ENCODE data around the gene PRSS50.

Gene PRSS50

DNA sequence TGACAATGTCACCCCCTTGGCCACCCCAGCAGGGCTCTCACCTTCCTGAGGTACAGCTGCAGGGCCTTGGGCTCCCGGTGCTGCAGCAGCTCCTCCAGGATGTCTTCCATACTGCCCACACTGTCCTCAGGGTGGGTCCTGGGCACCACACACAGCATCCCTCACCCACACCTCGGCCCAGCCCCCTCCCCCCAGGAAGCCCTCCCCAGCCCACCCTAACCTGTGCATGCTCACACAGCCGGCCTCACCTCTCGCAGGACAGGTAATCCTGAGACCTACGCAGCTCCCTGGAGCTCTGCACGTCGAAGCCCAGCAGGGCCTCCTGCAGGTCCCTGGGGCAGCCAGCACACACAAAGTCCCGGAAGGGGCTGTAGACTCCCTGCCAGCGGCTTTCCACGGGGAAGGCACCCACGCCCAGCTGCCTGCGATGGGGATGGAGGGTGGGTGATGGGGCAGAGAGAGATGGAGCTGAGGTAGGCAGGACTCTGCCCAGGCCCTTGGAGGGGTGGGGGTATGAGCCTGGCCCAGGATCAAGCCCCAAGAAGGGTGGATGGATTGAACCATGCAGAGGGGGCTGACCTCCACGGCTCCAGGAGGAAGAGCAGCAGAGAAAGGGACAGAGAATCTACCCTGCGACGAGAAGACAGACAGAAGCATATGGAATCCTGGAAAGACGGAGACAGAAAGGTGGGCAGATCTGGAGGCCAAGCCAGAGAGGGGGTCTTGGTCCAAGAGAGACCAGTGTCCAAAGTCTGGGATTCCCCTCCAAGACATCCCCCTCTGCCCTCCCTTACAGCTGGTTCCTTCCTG, 40.9 kb downstream of the PRSS50 start:
- in situ Hi-C loops (cut with MboI; ENCODE audit: low pct_unique_long_range_greater_than_20kb, low sequenced_read_pairs): no loop called here
- DNase-seq: no peak

- DNase-seq: no peak
These were observed 41.7 kb downstream of the PRSS50 start for GRCh38 chr3:46675843-46676567.

DNA sequence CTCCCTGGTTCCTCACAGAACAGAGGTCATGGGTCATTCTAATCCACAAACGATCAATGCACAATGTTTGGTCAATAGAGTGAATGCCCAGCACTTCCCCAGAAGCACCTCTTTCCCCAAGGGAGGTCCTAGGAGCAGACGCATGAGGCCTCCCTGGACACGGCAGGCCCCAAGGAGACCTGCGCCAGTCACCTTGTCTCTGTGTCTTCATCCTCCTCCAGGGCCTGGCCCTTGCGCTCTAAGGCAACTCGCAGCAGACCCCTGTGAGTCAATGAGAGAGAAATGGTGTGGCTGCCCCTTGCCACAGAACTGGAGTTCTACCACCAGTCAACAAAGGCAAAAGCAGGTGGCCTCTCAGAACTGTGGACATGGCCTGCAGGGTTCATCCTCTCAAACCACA, 42.2 kb downstream of the PRSS50 start:
- DNase-seq: no peak
- in situ Hi-C loops (cut with MboI; ENCODE audit: low pct_unique_long_range_greater_than_20kb, low sequenced_read_pairs): no loop called here

More at GRCh38 chr3:46675843-46676567, 41.7 kb downstream of the PRSS50 start:
- in situ Hi-C loops (cut with MboI; ENCODE audit: low pct_unique_long_range_greater_than_20kb, low sequenced_read_pairs): no loop called here

GRCh38 chr3:46674031-46674845, 43.4 kb downstream of the PRSS50 start:
- DNase-seq: no peak
- in situ Hi-C loops (cut with MboI; ENCODE audit: low pct_unique_long_range_greater_than_20kb, low sequenced_read_pairs): no loop called here

DNA sequence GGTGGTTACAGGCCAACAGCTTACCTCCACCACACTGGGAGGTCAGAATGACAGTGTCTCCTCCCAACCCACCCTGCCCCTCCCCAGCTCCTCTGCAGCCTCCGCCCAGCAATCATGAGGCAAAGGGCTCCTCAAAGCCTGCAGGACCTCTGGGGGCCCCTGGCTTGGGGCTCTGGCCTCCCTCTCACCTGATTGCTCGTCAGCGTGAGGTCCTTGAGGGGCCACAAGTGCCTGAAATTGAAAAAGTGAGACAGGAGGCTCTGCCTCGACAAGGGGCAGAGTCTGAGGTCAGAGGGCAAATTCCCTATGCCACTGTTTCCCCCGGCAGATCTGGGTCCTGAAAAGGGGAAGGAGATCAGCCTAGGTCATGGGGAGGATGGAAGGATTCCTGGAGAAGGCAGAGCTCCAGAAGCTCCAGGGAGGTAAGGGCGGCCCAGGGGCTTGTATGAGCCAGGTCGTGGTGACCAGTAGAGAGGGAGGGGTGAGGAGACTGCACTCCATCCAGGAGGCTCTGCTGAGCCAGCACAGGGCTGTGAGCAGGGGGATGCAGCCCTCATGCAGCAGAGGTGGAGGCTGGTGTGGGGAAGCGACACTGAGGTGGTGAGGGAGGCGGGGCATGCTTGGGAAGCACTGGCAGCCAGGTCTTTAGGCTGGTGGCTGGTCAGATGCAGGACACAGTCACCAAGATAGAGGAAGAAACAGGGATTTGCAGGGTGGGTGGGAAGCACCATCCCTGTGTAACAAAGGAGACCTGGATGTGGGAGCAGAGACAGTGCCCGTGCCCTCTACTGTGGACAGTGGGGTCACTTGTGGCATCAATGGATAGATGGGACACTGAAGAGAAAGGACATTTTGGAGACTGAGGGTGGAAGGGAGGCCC, 44.3 kb downstream of the PRSS50 start:
- DNase-seq: no peak
- in situ Hi-C loops (cut with MboI; ENCODE audit: low pct_unique_long_range_greater_than_20kb, low sequenced_read_pairs): no loop called here

- no peak for DNase-seq
These were observed 45.3 kb downstream of the PRSS50 start for GRCh38 chr3:46672349-46672695.

DNA sequence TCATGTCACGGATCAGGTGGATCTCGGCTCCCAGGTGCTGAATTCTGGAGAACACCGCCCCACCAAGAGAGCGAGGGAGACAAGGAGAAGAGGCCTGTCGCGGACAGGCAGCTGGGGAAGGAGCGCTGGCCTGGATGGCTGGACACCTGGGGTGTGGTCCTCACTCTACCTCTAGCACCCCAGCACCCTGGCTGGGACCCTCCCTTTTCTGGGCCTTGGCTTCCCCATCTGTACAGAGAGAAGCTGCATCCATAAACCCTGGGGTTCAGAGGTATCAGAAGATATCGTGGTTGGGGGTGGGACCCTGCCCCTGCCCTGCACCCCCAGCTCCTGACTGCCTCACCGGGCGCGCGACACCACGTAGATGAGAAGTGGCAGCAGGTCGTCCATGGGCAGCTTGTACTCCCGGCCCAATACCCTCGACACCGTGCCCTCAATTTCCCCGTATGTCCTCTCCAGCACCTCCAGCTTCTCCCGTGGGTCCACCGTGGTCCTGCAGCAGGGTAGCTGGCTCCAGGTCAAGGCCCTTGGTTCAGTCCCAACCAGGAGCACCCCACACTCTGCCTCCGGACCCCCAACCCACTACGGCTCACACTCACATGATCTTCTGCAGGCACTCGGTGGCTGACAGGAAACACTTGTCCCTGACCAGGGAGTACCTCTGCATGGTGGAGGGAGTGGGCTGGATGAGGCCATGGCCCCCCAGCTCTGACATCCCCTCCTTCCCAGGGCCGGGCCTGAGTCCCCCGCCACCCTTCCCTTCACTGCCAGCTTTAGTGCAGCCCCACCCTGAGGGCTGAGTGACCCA, 45.9 kb downstream of the PRSS50 start:
- in situ Hi-C loops (cut with MboI; ENCODE audit: low pct_unique_long_range_greater_than_20kb, low sequenced_read_pairs): no loop called here
- no peak for DNase-seq

More at GRCh38 chr3:46672349-46672695, 45.3 kb downstream of the PRSS50 start:
- in situ Hi-C loops (cut with MboI; ENCODE audit: low pct_unique_long_range_greater_than_20kb, low sequenced_read_pairs): no loop called here

DNA sequence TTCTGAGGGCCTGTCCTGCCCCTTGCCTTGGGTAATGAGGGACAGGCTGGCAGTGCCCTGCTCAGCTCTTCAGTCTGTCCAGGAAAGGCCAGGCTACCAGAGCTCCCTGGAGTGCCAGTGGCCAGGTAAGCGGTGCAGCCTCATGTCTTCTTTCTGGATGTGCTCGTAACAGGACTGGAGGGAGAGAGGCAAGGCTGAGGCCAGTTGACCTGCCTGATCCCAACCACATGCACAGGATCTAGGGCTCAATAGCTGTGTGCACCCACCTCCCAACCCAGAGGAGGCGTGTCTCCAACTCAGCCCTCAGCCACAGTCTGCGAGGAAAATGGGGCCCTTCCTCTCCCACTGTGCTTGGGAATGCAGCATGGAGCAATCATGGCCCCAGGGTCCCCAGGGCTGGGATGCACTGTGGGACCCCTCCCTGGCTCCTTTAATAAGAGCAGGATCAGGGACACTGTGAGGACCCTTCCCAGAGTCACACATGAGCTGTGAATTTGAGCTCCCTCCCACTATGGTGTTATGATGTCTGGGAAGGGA, 46.7 kb downstream of the PRSS50 start:
- in situ Hi-C loops (cut with MboI; ENCODE audit: low pct_unique_long_range_greater_than_20kb, low sequenced_read_pairs): no loop called here
- DNase-seq: no peak

GRCh38 chr3:46670000-46670890, 47.4 kb downstream of the PRSS50 start:
- no peak for DNase-seq
- in situ Hi-C loops (cut with MboI; ENCODE audit: low pct_unique_long_range_greater_than_20kb, low sequenced_read_pairs): no loop called here

GRCh38 chr3:46669191-46669999, 48.3 kb downstream of the PRSS50 start:
- DNase-seq: no peak
- in situ Hi-C loops (cut with MboI; ENCODE audit: low pct_unique_long_range_greater_than_20kb, low sequenced_read_pairs): no loop called here

- no peak for DNase-seq
- in situ Hi-C loops (cut with MboI; ENCODE audit: low pct_unique_long_range_greater_than_20kb, low sequenced_read_pairs): no loop called here
These were observed 49.1 kb downstream of the PRSS50 start for GRCh38 chr3:46668591-46668990.

DNA sequence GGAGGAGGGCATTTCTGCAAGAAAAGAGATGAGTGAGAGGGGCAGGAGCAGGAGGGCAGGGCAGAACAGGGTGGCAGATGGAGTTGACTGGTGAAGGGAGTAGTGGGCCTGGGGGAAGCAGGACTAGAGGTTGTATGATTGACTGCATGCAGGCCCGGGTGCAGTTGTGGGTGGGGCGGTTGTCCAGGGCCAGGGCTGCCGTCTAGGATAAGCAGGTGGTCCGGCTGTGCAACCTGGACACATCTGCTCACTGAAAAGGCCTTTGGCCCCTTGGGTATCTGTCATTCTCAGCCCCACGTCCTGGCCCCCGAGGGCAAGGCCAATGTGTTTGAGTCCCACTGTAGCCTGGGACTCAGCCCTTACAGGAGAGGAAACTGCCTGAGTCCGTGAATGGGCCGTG, 49.6 kb downstream of the PRSS50 start:
- DNase-seq: no peak
- in situ Hi-C loops (cut with MboI; ENCODE audit: low pct_unique_long_range_greater_than_20kb, low sequenced_read_pairs): no loop called here

GRCh38 chr3:46667657-46668056, 50.0 kb downstream of the PRSS50 start:
- no peak for DNase-seq
- in situ Hi-C loops (cut with MboI; ENCODE audit: low pct_unique_long_range_greater_than_20kb, low sequenced_read_pairs): no loop called here

- DNase-seq: no peak
- in situ Hi-C loops (cut with MboI; ENCODE audit: low pct_unique_long_range_greater_than_20kb, low sequenced_read_pairs): no loop called here
These were observed 50.5 kb downstream of the PRSS50 start for GRCh38 chr3:46667061-46667621.

DNA sequence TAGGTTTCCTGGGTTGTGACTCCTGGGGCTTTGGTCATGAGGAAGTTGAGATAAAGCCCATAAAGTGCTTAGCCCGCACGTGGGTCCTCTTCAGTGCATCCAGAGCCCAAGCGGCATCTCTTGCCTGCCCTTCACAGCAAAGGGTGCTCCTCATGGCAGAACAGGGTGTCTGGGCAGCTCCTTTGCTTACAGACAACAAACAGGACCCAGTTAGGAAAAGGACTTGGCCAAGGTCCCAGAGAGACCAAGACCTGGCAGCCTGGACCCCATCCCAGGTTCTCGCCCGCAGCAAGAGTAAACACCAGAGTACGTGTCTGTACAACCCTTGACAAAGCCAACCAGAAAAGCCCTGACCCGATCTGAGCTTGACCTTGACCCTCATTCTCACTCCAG, 51.2 kb downstream of the PRSS50 start:
- in situ Hi-C loops (cut with MboI; ENCODE audit: low pct_unique_long_range_greater_than_20kb, low sequenced_read_pairs): no loop called here
- no peak for DNase-seq

All from KBM-7 (cell line).